KMS-11 (cell line): ENCODE data around the gene INCENP.

ENCODE experiments used
- H2AFZ ChIP-seq: fragments of 200-600 bp; sonication (generic); 2 replicates; pipeline ENCODE4 v1.6.1; 2016; ENCODE audit warnings: antibody characterized with exemption, mixed run types, low read depth
- H3K27ac ChIP-seq: fragments of 200-600 bp; sonication (generic); 2 replicates; pipeline ENCODE4 v1.6.1; 2016; ENCODE audit warnings: mild to moderate bottlenecking, mixed run types
- H3K27me3 ChIP-seq: fragments of 200-600 bp; sonication (generic); 2 replicates; pipeline ENCODE4 v1.6.1; 2017; ENCODE audit warnings: mild to moderate bottlenecking, low read depth, mixed run types, moderate library complexity; ENCODE audit not compliant: insufficient read depth
- H3K36me3 ChIP-seq: fragments of 200-600 bp; sonication (generic); 2 replicates; pipeline ENCODE4 v1.6.1; 2017; ENCODE audit warnings: mild to moderate bottlenecking, mixed run types; ENCODE audit not compliant: insufficient read depth
- H3K4me1 ChIP-seq: fragments of 200-600 bp; sonication (generic); 2 replicates; pipeline ENCODE4 v1.6.1; 2016; ENCODE audit warnings: mild to moderate bottlenecking, low read depth, mixed run types; ENCODE audit not compliant: poor library complexity, severe bottlenecking
- H3K4me2 ChIP-seq: fragments of 200-600 bp; sonication (generic); 2 replicates; pipeline ENCODE4 v1.7.0; 2016; ENCODE audit warnings: mild to moderate bottlenecking, mixed run types
- H3K4me3 ChIP-seq: fragments of 200-600 bp; sonication (generic); IDR thresholded peaks from 2 replicates; pipeline ENCODE4 v1.6.1; 2017; ENCODE audit warnings: low read depth, low read length, mixed read lengths; ENCODE audit not compliant: insufficient read depth
- H3K79me2 ChIP-seq: fragments of 200-600 bp; sonication (generic); 2 replicates; pipeline ENCODE4 v1.6.1; 2016; ENCODE audit warnings: low read depth, mixed run types; ENCODE audit not compliant: insufficient read depth
- H3K9ac ChIP-seq: fragments of 200-600 bp; sonication (generic); 2 replicates; pipeline ENCODE4 v1.6.1; 2016; ENCODE audit warnings: mild to moderate bottlenecking, mixed run types
- H4K20me1 ChIP-seq: fragments of 200-600 bp; sonication (generic); 2 replicates; pipeline ENCODE4 v1.6.1; 2016; ENCODE audit warnings: mild to moderate bottlenecking, mixed run types; ENCODE audit not compliant: insufficient read depth
- CTCF ChIP-seq: fragments of 200-600 bp; sonication (generic); conservative IDR thresholded peaks from 2 replicates; pipeline ENCODE4 v1.6.1; 2017; ENCODE audit warnings: low read depth, mild to moderate bottlenecking, antibody characterized with exemption, low read length, moderate library complexity, mixed read lengths

INCENP gene

DNA sequence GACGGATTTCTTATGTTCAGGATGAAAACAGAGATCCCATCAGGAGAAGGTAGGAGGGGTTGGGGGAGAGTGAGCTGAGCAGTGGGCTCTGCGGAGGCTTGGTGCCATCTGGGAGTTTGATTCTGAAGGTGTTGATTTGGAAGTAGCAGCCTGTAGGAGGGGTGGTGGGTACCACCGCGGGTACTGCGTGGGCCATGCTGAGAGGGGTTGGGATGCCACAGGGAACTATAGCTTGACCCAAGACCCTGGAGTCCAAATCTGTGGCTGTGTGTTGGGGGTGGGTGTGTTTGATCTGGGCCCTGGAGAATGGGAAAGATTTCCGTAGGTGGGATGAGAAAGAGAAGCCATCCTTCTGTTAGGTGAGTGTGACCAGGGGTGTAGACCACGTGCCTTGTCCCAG, 5.0 kb downstream of the INCENP start:
- H3K9ac ChIP-seq, result no peak overlapping the region
- H3K4me3 ChIP-seq, result no peak overlapping the region
- H3K4me1 ChIP-seq, result peaks cover 18% of the 10 kb centered on the region
- H2AFZ ChIP-seq, result no peak overlapping the region
- H4K20me1 ChIP-seq, result 0 out of 2 replicates have a peak, but pooled peaks cover 6% of the 10 kb centered on the region
- H3K4me2 ChIP-seq, result no peak overlapping the region
- no peak for TF ChIP-seq CTCF
- H3K79me2 ChIP-seq, result peaks cover 99% of the 10 kb centered on the region
- H3K27me3 ChIP-seq, result no peaks in the 10 kb centered on the region
- no peak overlapping the region for H3K27ac ChIP-seq
- no peaks in the 10 kb centered on the region for H3K36me3 ChIP-seq

DNA sequence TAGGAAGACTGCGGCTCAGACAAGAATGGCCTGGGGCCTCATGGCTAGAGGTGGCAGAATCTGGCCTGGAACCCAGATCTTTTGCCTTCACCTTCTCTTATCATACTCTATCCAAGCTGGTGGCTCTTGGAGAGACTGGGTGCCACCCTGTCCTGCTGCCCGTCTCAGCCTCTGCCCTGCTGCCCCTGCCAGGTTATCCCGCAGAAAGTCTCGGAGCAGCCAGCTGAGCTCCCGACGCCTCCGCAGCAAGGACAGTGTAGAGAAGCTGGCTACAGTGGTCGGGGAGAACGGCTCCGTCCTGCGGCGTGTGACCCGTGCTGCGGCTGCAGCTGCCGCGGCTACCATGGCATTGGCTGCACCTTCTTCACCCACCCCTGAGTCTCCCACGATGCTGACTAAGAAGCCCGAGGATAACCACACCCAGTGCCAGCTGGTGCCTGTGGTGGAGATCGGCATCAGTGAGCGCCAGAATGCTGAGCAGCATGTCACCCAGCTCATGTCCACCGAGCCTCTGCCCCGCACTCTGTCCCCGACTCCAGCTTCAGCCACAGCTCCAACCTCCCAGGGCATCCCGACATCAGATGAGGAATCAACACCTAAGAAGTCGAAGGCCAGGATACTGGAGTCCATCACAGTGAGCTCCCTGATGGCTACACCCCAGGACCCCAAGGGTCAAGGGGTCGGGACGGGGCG, 5.9 kb downstream of the INCENP start:
- no peak overlapping the region for H3K9ac ChIP-seq
- H3K36me3 ChIP-seq, result no peaks in the 10 kb centered on the region
- 0 out of 2 replicates have a peak, but pooled peaks cover 6% of the 10 kb centered on the region for H4K20me1 ChIP-seq

GRCh38 chr11:62130283-62131169, 6.7 kb downstream of the INCENP start:
- H2AFZ ChIP-seq, result no peak overlapping the region
- no peak overlapping the region for H3K4me3 ChIP-seq
- H3K27me3 ChIP-seq, result no peaks in the 10 kb centered on the region
- TF ChIP-seq CTCF, result no peak
- H3K79me2 ChIP-seq, result peaks cover 95% of the 10 kb centered on the region
- H3K36me3 ChIP-seq, result no peaks in the 10 kb centered on the region
- 0 out of 2 replicates have a peak, but pooled peaks cover 3% of the 10 kb centered on the region for H4K20me1 ChIP-seq
- H3K27ac ChIP-seq, result no peak overlapping the region
- peaks cover 12% of the 10 kb centered on the region for H3K4me1 ChIP-seq
- H3K4me2 ChIP-seq, result no peak overlapping the region
- no peak overlapping the region for H3K9ac ChIP-seq

More for the DNA sequence above, 5.9 kb downstream of the INCENP start:
- Histone ChIP-seq H3K27me3 (no peaks in the 10 kb centered on the region), H3K4me1 (peaks cover 18% of the 10 kb centered on the region), H3K4me2 (no peak overlapping the region), H2AFZ (no peak overlapping the region), H3K4me3 (no peak overlapping the region), H3K79me2 (peaks cover 95% of the 10 kb centered on the region), H3K27ac (no peak overlapping the region)
- TF ChIP-seq CTCF, result no peak

GRCh38 chr11:62131170-62131464, 7.3 kb downstream of the INCENP start:
- Histone ChIP-seq H3K9ac (no peak overlapping the region), H3K4me3 (no peak overlapping the region), H2AFZ (no peak overlapping the region), H3K4me1 (peaks cover 7% of the 10 kb centered on the region), H4K20me1 (no peaks in the 10 kb centered on the region), H3K27me3 (no peaks in the 10 kb centered on the region), H3K36me3 (no peaks in the 10 kb centered on the region), H3K79me2 (peaks cover 95% of the 10 kb centered on the region), H3K4me2 (no peak overlapping the region), H3K27ac (no peak overlapping the region)
- no peak for TF ChIP-seq CTCF
